Measurements from ENCODE around the gene PPRC1.

Gene PPRC1

DNA sequence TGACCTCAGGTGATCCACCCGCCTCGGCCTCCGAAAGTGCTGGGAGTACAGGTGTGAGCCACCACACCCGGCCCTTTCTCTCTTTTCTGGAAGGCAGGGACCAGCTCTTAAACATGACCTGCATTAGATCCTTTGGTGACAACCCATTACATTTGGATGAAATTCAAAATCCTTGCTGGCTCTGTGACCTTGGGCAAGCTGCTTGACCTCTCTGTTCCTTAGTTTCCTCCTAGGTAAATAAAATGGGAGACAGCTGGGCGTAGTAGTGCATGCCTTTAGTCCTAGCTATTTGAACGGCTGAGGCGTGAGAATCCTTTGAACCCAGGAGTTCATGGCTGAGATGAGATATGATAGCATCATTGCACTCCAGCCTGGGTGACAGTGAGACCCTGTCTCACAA, 36.4 kb upstream of the PPRC1 start:
- TF ChIP-seq, protein P1, sequence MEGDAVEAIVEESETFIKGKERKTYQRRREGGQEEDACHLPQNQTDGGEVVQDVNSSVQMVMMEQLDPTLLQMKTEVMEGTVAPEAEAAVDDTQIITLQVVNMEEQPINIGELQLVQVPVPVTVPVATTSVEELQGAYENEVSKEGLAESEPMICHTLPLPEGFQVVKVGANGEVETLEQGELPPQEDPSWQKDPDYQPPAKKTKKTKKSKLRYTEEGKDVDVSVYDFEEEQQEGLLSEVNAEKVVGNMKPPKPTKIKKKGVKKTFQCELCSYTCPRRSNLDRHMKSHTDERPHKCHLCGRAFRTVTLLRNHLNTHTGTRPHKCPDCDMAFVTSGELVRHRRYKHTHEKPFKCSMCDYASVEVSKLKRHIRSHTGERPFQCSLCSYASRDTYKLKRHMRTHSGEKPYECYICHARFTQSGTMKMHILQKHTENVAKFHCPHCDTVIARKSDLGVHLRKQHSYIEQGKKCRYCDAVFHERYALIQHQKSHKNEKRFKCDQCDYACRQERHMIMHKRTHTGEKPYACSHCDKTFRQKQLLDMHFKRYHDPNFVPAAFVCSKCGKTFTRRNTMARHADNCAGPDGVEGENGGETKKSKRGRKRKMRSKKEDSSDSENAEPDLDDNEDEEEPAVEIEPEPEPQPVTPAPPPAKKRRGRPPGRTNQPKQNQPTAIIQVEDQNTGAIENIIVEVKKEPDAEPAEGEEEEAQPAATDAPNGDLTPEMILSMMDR (IDR thresholded peaks at IDR 0.05; ENCODE audit: low read depth, low read length), result no peak
- Histone ChIP-seq H3K27ac (no peak overlapping the region), H3K27me3 (ENCODE audit: insufficient read depth, low read depth, severe bottlenecking) (no peaks in the 10 kb centered on the region), H3K9me3 (ENCODE audit: severe bottlenecking) (no peaks in the 10 kb centered on the region), H3K36me3 (no peaks in the 10 kb centered on the region; the same call in 1 of the 2 replicates), H3K4me3 (ENCODE audit: low read depth, low read length) (no peak overlapping the region)
- no peak for DNase-seq

DNA sequence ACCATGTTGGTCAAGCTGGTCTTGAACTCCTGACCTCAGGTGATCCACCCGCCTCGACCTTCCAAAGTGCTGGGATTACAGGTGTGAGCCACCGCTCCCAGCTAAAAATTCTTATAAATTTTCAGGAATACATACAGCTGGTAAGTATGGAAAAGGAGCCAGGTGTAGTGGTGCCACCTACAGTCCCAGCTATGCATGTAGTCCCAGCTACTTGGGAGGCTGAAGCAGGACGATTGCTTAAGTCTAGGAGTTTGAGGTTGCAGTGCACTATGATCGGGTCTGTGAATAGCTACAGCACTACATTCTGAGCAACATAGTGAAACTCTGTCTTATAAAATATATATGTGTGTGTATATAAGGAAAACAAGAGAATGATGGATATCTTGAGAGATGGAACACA, 31.7 kb upstream of the PPRC1 start:
- no peak for DNase-seq
- H3K9me3 ChIP-seq (ENCODE audit: severe bottlenecking), result no peaks in the 10 kb centered on the region
- H3K36me3 ChIP-seq, result peaks cover 2% of the 10 kb centered on the region
- H3K27ac ChIP-seq, result no peak overlapping the region
- no peak overlapping the region for H3K4me3 ChIP-seq (ENCODE audit: low read depth, low read length)
- no peaks in the 10 kb centered on the region for H3K27me3 ChIP-seq (ENCODE audit: insufficient read depth, low read depth, severe bottlenecking)
- TF ChIP-seq, protein P1 (IDR thresholded peaks at IDR 0.05; ENCODE audit: low read depth, low read length), result peak; percentile 39; the same call in 1 of the 2 replicates

DNA sequence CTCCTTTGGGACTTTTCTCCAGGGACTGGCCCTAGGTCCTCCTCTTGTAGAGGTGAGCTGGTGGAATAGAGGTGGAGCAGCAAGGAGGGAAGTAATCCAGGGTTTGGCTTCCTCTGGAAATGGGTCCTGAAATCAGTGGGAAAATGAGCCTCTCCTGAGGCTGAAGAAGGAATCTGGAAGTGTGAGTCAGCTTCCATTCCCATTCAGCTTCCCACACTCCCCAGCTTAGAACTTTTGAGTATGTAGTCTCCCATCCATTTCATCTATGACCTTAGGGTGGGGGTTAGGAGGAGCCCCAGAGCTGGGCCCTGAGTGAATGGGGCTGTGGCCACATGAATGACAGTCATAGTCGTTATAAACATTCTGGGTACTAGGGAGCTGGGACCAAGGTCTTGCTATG, 30.4 kb upstream of the PPRC1 start:
- TF ChIP-seq, protein P1 (IDR thresholded peaks at IDR 0.05; ENCODE audit: low read depth, low read length), result no peak
- Histone ChIP-seq H3K4me3 (ENCODE audit: low read depth, low read length) (no peak overlapping the region), H3K27ac (no peak overlapping the region), H3K36me3 (peaks cover 8% of the 10 kb centered on the region), H3K9me3 (ENCODE audit: severe bottlenecking) (no peaks in the 10 kb centered on the region), H3K27me3 (ENCODE audit: insufficient read depth, low read depth, severe bottlenecking) (no peaks in the 10 kb centered on the region)
- no peak for DNase-seq

DNA sequence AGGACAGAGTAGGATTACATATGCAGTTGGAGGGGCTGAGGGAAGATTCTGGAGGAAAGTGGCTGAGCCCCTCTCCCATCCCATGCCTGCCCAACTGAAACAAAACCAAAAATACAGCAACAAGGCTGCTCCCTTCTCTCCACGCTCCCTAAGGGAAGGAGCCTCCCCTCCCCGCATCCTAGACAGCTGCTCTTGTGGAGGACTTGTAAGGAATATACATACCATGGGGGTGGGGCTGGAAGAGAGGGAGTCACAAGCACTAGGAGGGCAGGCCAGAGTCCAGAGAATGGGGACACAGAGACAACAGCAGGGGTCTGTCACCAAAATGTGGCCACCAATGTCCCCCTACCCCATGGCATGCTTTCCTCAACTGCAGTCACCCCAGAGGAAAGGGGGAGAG, 25.8 kb upstream of the PPRC1 start:
- no peak overlapping the region for H3K4me3 ChIP-seq (ENCODE audit: low read depth, low read length)
- H3K9me3 ChIP-seq (ENCODE audit: severe bottlenecking), result no peaks in the 10 kb centered on the region
- H3K27me3 ChIP-seq (ENCODE audit: insufficient read depth, low read depth, severe bottlenecking), result no peaks in the 10 kb centered on the region
- peaks cover 54% of the 10 kb centered on the region for H3K36me3 ChIP-seq
- TF ChIP-seq, protein P1 (IDR thresholded peaks at IDR 0.05; ENCODE audit: low read depth, low read length), result no peak
- H3K27ac ChIP-seq, result no peak overlapping the region
- no peak for DNase-seq

DNA sequence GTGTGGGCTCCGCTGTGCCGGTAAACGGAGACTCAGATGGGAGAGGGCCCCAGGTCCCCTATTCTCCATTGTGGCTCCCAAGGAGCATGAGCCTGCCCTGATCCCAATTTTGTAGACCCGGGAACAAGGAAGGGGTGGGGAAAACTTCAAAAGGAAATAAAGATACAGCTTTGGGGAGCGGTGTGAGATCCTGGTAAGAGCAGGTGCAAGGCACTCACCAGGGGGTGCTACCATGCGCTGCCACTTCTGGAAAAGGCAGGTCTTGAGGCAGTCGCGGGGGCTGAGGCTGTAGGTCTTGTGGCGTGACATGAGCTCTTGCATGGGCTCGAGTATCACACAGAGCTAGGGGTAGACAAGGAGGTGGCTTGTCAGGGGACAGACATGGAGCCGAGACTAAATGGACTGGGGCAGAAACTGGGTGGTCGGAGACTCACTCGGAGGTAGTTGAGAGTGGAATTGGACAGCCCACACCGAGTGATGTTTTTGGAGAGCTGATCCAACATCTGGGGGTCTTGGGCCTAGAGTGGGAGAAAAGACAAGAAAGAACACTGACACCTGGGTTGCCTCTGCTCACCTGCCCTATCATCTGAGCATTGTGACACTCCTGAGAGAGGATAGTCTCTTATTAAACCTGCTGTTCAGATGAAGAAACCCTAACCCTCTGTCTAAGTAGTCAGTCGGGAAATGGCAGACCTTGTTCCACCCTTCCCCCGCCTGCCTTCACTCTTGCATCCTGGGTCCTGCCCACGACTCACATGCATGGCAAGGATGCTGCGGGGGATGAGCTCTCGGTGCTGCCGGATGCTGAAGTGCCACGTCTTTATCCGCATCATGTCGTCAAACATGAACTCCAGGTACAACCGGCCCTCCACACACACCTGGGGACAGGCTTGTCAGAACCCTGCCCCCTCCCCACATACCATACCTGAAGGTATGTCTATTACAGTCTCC, 23.4 kb upstream of the PPRC1 start:
- Histone ChIP-seq H3K36me3 (peaks cover 60% of the 10 kb centered on the region), H3K27ac (no peak overlapping the region), H3K27me3 (ENCODE audit: insufficient read depth, low read depth, severe bottlenecking) (no peaks in the 10 kb centered on the region), H3K9me3 (ENCODE audit: severe bottlenecking) (no peaks in the 10 kb centered on the region), H3K4me3 (ENCODE audit: low read depth, low read length) (no peak overlapping the region)
- TF ChIP-seq, protein P1 (IDR thresholded peaks at IDR 0.05; ENCODE audit: low read depth, low read length), result no peak
- DNase-seq, result no peak
